Stimulated activated naive CD8-positive, alpha-beta T cell treated with anti-CD3 and anti-CD28 coated beads, Interleukin-15, amount 100 ng/mL, for 72 hours (primary cell): ENCODE results near the gene LILRB2.
"Not testable (repeated sequence)": the region's sequence is repeated elsewhere in the genome, so short reads cannot be mapped to it uniquely, and the experiment has no call there.

ENCODE experiments used
- ATAC-seq: fragments of 150-1000 bp; cut with Tn5 transposase; 2 replicates; pipeline ENCODE4 v1.10.0; 2021; ENCODE audit warnings: mild to moderate bottlenecking, moderate library complexity
- DNase-seq, 2 donors: peaks; one replicate each; pipeline ENCODE4 v3.0.0; 2021 to 2022
- H3K27ac Mint-ChIP-seq, 2 donors: one replicate each; pipeline ENCODE4 v1.8.0; 2022; ENCODE audit warnings: mild to moderate bottlenecking in 2 of 2, mixed read lengths in 2 of 2, moderate library complexity in 2 of 2
- H3K27me3 Mint-ChIP-seq: one replicate; pipeline ENCODE4 v1.8.0; 2022; ENCODE audit warnings: mixed read lengths
- H3K4me1 Mint-ChIP-seq: one replicate; pipeline ENCODE4 v1.8.0; 2022; ENCODE audit warnings: mild to moderate bottlenecking, mixed read lengths
- H3K4me3 Mint-ChIP-seq, 2 donors: one replicate each; pipeline ENCODE4 v1.8.0; 2022; ENCODE audit warnings: mild to moderate bottlenecking in 2 of 2, mixed read lengths in 2 of 2, moderate library complexity in 1 of 2
- H3K9me3 Mint-ChIP-seq, 2 donors: one replicate each; pipeline ENCODE4 v1.8.0; 2022; ENCODE audit warnings: mixed read lengths in 2 of 2

Gene LILRB2

GRCh38 chr19:54286283-54286682, 5.4 kb upstream of the LILRB2 start:
- not testable (repeated sequence) for ATAC-seq, H3K27ac Mint-ChIP-seq, H3K4me3 Mint-ChIP-seq, H3K9me3 Mint-ChIP-seq, H3K4me1 Mint-ChIP-seq, DNase-seq
- peaks cover 14% of the 10 kb centered on the region for H3K27me3 Mint-ChIP-seq

GRCh38 chr19:54285427-54286056, 4.6 kb upstream of the LILRB2 start:
- not testable (repeated sequence) for H3K4me3 Mint-ChIP-seq, ATAC-seq, DNase-seq, H3K9me3 Mint-ChIP-seq, H3K4me1 Mint-ChIP-seq
- H3K27ac Mint-ChIP-seq: peak overlapping the region in 1 of 2 donors; percentile 30
- peaks cover 15% of the 10 kb centered on the region for H3K27me3 Mint-ChIP-seq

- Mint-ChIP-seq H3K9me3 (no peaks in the 10 kb centered on the region), H3K27ac (no peak overlapping the region), H3K4me1 (peaks cover 8% of the 10 kb centered on the region), H3K27me3 (peaks cover 39% of the 10 kb centered on the region), H3K4me3 (no peak overlapping the region)
- ATAC-seq: no peak
- no peak for DNase-seq
These were observed 2.0 kb upstream of the LILRB2 start for GRCh38 chr19:54282686-54283470.

- not testable (repeated sequence) for DNase-seq, H3K4me1 Mint-ChIP-seq, H3K27ac Mint-ChIP-seq, H3K4me3 Mint-ChIP-seq, H3K9me3 Mint-ChIP-seq, ATAC-seq
- H3K27me3 Mint-ChIP-seq: peaks cover 41% of the 10 kb centered on the region
These were observed 792 bp upstream of the LILRB2 start for GRCh38 chr19:54281729-54282075.

- H3K4me1 Mint-ChIP-seq, ATAC-seq, DNase-seq, H3K27ac Mint-ChIP-seq, H3K4me3 Mint-ChIP-seq, H3K9me3 Mint-ChIP-seq: not testable (repeated sequence)
- H3K27me3 Mint-ChIP-seq: peaks cover 46% of the 10 kb centered on the region
These were observed 469 bp downstream of the LILRB2 start for GRCh38 chr19:54280441-54280840.

GRCh38 chr19:54280025-54280424, 885 bp downstream of the LILRB2 start:
- H3K4me3 Mint-ChIP-seq, H3K27ac Mint-ChIP-seq, ATAC-seq, H3K9me3 Mint-ChIP-seq, H3K4me1 Mint-ChIP-seq, DNase-seq: not testable (repeated sequence)
- peaks cover 50% of the 10 kb centered on the region for H3K27me3 Mint-ChIP-seq

GRCh38 chr19:54279406-54279962, 1.4 kb downstream of the LILRB2 start:
- Mint-ChIP-seq H3K27ac (no peak overlapping the region), H3K4me1 (no peaks in the 10 kb centered on the region), H3K27me3 (peaks cover 52% of the 10 kb centered on the region), H3K9me3 (no peaks in the 10 kb centered on the region), H3K4me3 (no peak overlapping the region)
- DNase-seq: no peak
- ATAC-seq: no peak

- H3K9me3 Mint-ChIP-seq, H3K4me1 Mint-ChIP-seq, DNase-seq, H3K4me3 Mint-ChIP-seq, H3K27ac Mint-ChIP-seq: not testable (repeated sequence)
- peaks cover 60% of the 10 kb centered on the region for H3K27me3 Mint-ChIP-seq
- peak; percentile 37 for ATAC-seq
These were observed 2.2 kb downstream of the LILRB2 start for GRCh38 chr19:54278571-54279195.

- DNase-seq, H3K4me1 Mint-ChIP-seq, H3K27ac Mint-ChIP-seq, ATAC-seq, H3K4me3 Mint-ChIP-seq, H3K9me3 Mint-ChIP-seq: not testable (repeated sequence)
- peaks cover 67% of the 10 kb centered on the region for H3K27me3 Mint-ChIP-seq
These were observed 2.9 kb downstream of the LILRB2 start for GRCh38 chr19:54278056-54278455.

- Mint-ChIP-seq H3K27me3 (peaks cover 76% of the 10 kb centered on the region), H3K27ac (peak overlapping the region in 1 of 2 donors; percentile 57)
- ATAC-seq, DNase-seq, H3K4me3 Mint-ChIP-seq, H3K4me1 Mint-ChIP-seq, H3K9me3 Mint-ChIP-seq: not testable (repeated sequence)
These were observed 3.7 kb downstream of the LILRB2 start for GRCh38 chr19:54277111-54277615.

GRCh38 chr19:54275951-54276350, 5.0 kb downstream of the LILRB2 start:
- ATAC-seq (no peak), DNase-seq (no peak)
- no peak overlapping the region for H3K4me3 Mint-ChIP-seq
- H3K9me3 Mint-ChIP-seq: no peaks in the 10 kb centered on the region
- H3K4me1 Mint-ChIP-seq: no peaks in the 10 kb centered on the region
- no peak overlapping the region for H3K27ac Mint-ChIP-seq
- H3K27me3 Mint-ChIP-seq: peaks cover 80% of the 10 kb centered on the region

GRCh38 chr19:54274516-54274915, 6.4 kb downstream of the LILRB2 start:
- H3K4me3 Mint-ChIP-seq, H3K9me3 Mint-ChIP-seq, H3K4me1 Mint-ChIP-seq, H3K27ac Mint-ChIP-seq, DNase-seq, ATAC-seq: not testable (repeated sequence)
- H3K27me3 Mint-ChIP-seq: peaks cover 73% of the 10 kb centered on the region

- ATAC-seq (no peak), DNase-seq (no peak)
- Mint-ChIP-seq H3K27ac (no peak overlapping the region), H3K27me3 (peaks cover 66% of the 10 kb centered on the region), H3K4me1 (no peaks in the 10 kb centered on the region), H3K9me3 (no peaks in the 10 kb centered on the region), H3K4me3 (no peak overlapping the region)
These were observed 7.1 kb downstream of the LILRB2 start for GRCh38 chr19:54273821-54274220.

- H3K27ac Mint-ChIP-seq, H3K9me3 Mint-ChIP-seq, ATAC-seq, DNase-seq, H3K4me1 Mint-ChIP-seq, H3K4me3 Mint-ChIP-seq: not testable (repeated sequence)
- H3K27me3 Mint-ChIP-seq: peaks cover 55% of the 10 kb centered on the region
These were observed 8.7 kb downstream of the LILRB2 start for GRCh38 chr19:54272181-54272580.

GRCh38 chr19:54271587-54271986, 9.3 kb downstream of the LILRB2 start:
- Mint-ChIP-seq H3K27me3 (peaks cover 57% of the 10 kb centered on the region), H3K27ac (peak overlapping the region in 1 of 2 donors; percentile 34)
- DNase-seq, ATAC-seq, H3K9me3 Mint-ChIP-seq, H3K4me1 Mint-ChIP-seq, H3K4me3 Mint-ChIP-seq: not testable (repeated sequence)

- DNase-seq (no peak), ATAC-seq (no peak)
- H3K27me3 Mint-ChIP-seq: peaks cover 62% of the 10 kb centered on the region
- H3K4me3 Mint-ChIP-seq: no peak overlapping the region
- H3K4me1 Mint-ChIP-seq: no peaks in the 10 kb centered on the region
- no peaks in the 10 kb centered on the region for H3K9me3 Mint-ChIP-seq
- H3K27ac Mint-ChIP-seq: no peak overlapping the region
These were observed 9.8 kb downstream of the LILRB2 start for GRCh38 chr19:54271106-54271505.
